Panc1 (cell line): ENCODE measurements around the gene C9orf43.

ENCODE experiments used
- CTCF ChIP-seq: fragments of 450-650 bp; IDR thresholded peaks from 2 replicates; pipeline ENCODE4 v1.5.1; 2017; ENCODE audit warnings: mild to moderate bottlenecking
- POLR2AphosphoS5 ChIP-seq: IDR thresholded peaks from 2 replicates; pipeline ENCODE4 v1.6.1; 2012; ENCODE audit warnings: mild to moderate bottlenecking, low read depth, low read length, moderate library complexity
- REST ChIP-seq, 2 experiments: IDR thresholded peaks; 2 replicates each; pipeline ENCODE4 v1.6.1; 2011 to 2012; ENCODE audit warnings: low read depth in 2 of 2, control low read depth in 1 of 2, low read length in 1 of 2, mild to moderate bottlenecking in 1 of 2, moderate library complexity in 1 of 2; ENCODE audit not compliant: insufficient read depth in 1 of 2
- SIN3A ChIP-seq: IDR thresholded peaks from 2 replicates; pipeline ENCODE4 v1.6.1; 2012; ENCODE audit warnings: low read depth, mild to moderate bottlenecking, low read length, moderate library complexity, borderline replicate concordance; ENCODE audit not compliant: insufficient read depth

GRCh38 chr9:113373256-113373655, 37.3 kb upstream of the C9orf43 start:
- TF ChIP-seq POLR2AphosphoS5 (no peak), CTCF (no peak), REST (IDR thresholded peaks at IDR 0.05; ENCODE audit: insufficient read depth in 1 of 2, low read depth in 2 of 2, low read length in 1 of 2) (no peak), SIN3A (no peak)
